Lower lobe of right lung (tissue), 2 donors: ENCODE data around the gene ZNF418. TPM values are rescaled to one million over a fixed set of nuclear protein-coding genes. Genes with fewer than 3 reads are reported as not detected.

Experiments
- ATAC-seq, 2 donors: fragments of 200-7000 bp; cut with Tn5 transposase; one replicate each; pipeline ENCODE4 v1.9.1; 2020 to 2022; ENCODE audit warnings: mild to moderate bottlenecking in 2 of 2, moderate library complexity in 2 of 2
- DNase-seq: peaks from one replicate; pipeline ENCODE4 v3.0.0-alpha.2; 2020
- H3K27ac ChIP-seq: fragments of 200-600 bp; one replicate; pipeline ENCODE4 v1.8.0; 2022
- H3K27me3 ChIP-seq: fragments of 200-600 bp; one replicate; pipeline ENCODE4 v1.8.0; 2022; ENCODE audit warnings: low read depth
- H3K36me3 ChIP-seq: fragments of 200-600 bp; one replicate; pipeline ENCODE4 v1.8.0; 2022; ENCODE audit warnings: mild to moderate bottlenecking
- H3K4me1 ChIP-seq: fragments of 200-600 bp; one replicate; pipeline ENCODE4 v1.8.0; 2022
- H3K4me3 ChIP-seq: fragments of 200-600 bp; one replicate; pipeline ENCODE4 v1.8.0; 2022; ENCODE audit warnings: mild to moderate bottlenecking
- H3K9me3 ChIP-seq: fragments of 200-600 bp; one replicate; pipeline ENCODE4 v1.8.0; 2022
- CTCF ChIP-seq: fragments of 200-600 bp; IDR thresholded peaks from one replicate; pipeline ENCODE4 v1.8.0; 2022; ENCODE audit warnings: antibody characterized with exemption, mild to moderate bottlenecking
- intact Hi-C: fragments of 100-400 bp; cut with DNase I; formaldehyde crosslinking; loops from one replicate; pipeline ENCODE4 v1.11.0; 2022
- total RNA-seq: library from RNA; stranded (reverse); fragmentation: NEBNext Ultra II Directional; extraction: Animal tissue kit (Norgen Biotek cat#: 25700); gene quantifications from one replicate; pipeline ENCODE4 v1.2.1, GENCODE V29; 2021
- donor health status: DM: no; HTN: yes; CAD: no; lungs with severe emphysema.

ZNF418 gene
- total RNA-seq, 1 donor from 2014 or later: 5.9 TPM

GRCh38 chr19:57954996-57955395 is 19.8 kb upstream of the ZNF418 start:
- ATAC-seq: no peak

GRCh38 chr19:57949702-57950101 is 14.5 kb upstream of the ZNF418 start:
- Histone ChIP-seq H3K36me3 (no peaks in the 10 kb centered on the region), H3K9me3 (peaks cover 7% of the 10 kb centered on the region), H3K27me3 (no peaks in the 10 kb centered on the region), H3K4me1 (peaks cover 6% of the 10 kb centered on the region), H3K27ac (no peak overlapping the region), H3K4me3 (no peak overlapping the region)
- ATAC-seq (no peak), DNase-seq (no peak)
- intact Hi-C loops: no loop called here
- TF ChIP-seq CTCF: no peak

More at GRCh38 chr19:57954996-57955395, 19.8 kb upstream of the ZNF418 start:
- Histone ChIP-seq H3K27ac (no peak overlapping the region), H3K9me3 (peaks cover 40% of the 10 kb centered on the region), H3K27me3 (no peaks in the 10 kb centered on the region), H3K4me3 (no peak overlapping the region), H3K36me3 (no peaks in the 10 kb centered on the region), H3K4me1 (no peaks in the 10 kb centered on the region)
- intact Hi-C loops: no loop called here
- TF ChIP-seq CTCF: no peak
- DNase-seq: no peak

- DNase-seq: no peak
- H3K36me3 ChIP-seq: no peaks in the 10 kb centered on the region
- TF ChIP-seq CTCF: no peak
- H3K4me3 ChIP-seq: no peak overlapping the region
- intact Hi-C loops: no loop called here
- H3K4me1 ChIP-seq: peaks cover 6% of the 10 kb centered on the region
- H3K27me3 ChIP-seq: no peaks in the 10 kb centered on the region
- ATAC-seq: no peak
- H3K9me3 ChIP-seq: peaks cover 11% of the 10 kb centered on the region
- H3K27ac ChIP-seq: no peak overlapping the region
These were observed 14.1 kb upstream of the ZNF418 start for GRCh38 chr19:57949296-57949695.

GRCh38 chr19:57947419-57948134 is 12.4 kb upstream of the ZNF418 start, which contains the start of gene ZNF256:
Gene ZNF256, minus strand, starts transcription at chr19:57947706. Its CDS starts 232 bp downstream, at chr19:57947474.
- Histone ChIP-seq H3K36me3 (peaks cover 5% of the 10 kb centered on the region), H3K4me1 (peaks cover 6% of the 10 kb centered on the region), H3K27me3 (no peaks in the 10 kb centered on the region), H3K9me3 (peaks cover 25% of the 10 kb centered on the region), H3K4me3 (peak within 1 kb of the TSS; percentile 73), H3K27ac (peak within 1 kb of the TSS; percentile 72)
- TF ChIP-seq CTCF: peak; percentile 62
- DNase-seq: peak; percentile 94
- intact Hi-C loops: no loop called here
- peak; percentile 98 to 99 for ATAC-seq

GRCh38 chr19:57947088-57947418 is 11.9 kb upstream of the ZNF418 start:
- intact Hi-C loops: no loop called here
- Histone ChIP-seq H3K36me3 (peaks cover 10% of the 10 kb centered on the region), H3K4me1 (peaks cover 6% of the 10 kb centered on the region), H3K27ac (peak overlapping the region; percentile 72), H3K4me3 (peak overlapping the region; percentile 73), H3K9me3 (peaks cover 30% of the 10 kb centered on the region), H3K27me3 (no peaks in the 10 kb centered on the region)
- ATAC-seq (peak in 1 of 2 donors; percentile 3), DNase-seq (no peak)
- TF ChIP-seq CTCF: no peak
